GM12891 (cell line): Measurements from ENCODE around the gene FUBP3.

Experiments used
- PAX5 ChIP-seq: IDR thresholded peaks from 2 replicates; pipeline ENCODE4 v1.6.1; 2011; ENCODE audit warnings: low read length, moderate library complexity, mild to moderate bottlenecking; ENCODE audit not compliant: insufficient read depth, severe bottlenecking
- POLR2A ChIP-seq: IDR thresholded peaks from 2 replicates; pipeline ENCODE4 v1.6.1; 2011; ENCODE audit warnings: low read depth, low read length, control low read depth
- POLR2AphosphoS5 ChIP-seq: IDR thresholded peaks from 2 replicates; pipeline ENCODE4 v1.6.1; 2011; ENCODE audit warnings: low read depth, low read length, control low read depth
- POU2F2 ChIP-seq: IDR thresholded peaks from 2 replicates; pipeline ENCODE4 v1.6.1; 2011; ENCODE audit warnings: low read depth, mild to moderate bottlenecking, control low read depth, low read length, moderate library complexity
- SPI1 ChIP-seq: IDR thresholded peaks from 2 replicates; pipeline ENCODE4 v1.6.1; 2011; ENCODE audit warnings: low read depth, low read length, control low read depth
- TAF1 ChIP-seq: IDR thresholded peaks from 2 replicates; pipeline ENCODE4 v1.6.1; 2011; ENCODE audit warnings: low read depth, low read length, control low read depth

- TF ChIP-seq POLR2A (no peak), POLR2AphosphoS5 (no peak), POU2F2 (no peak), PAX5 (no peak), TAF1 (no peak), SPI1 (no peak)
These were observed 39.8 kb upstream of the FUBP3 start for GRCh38 chr9:130539420-130540223.
